Osteocyte (in vitro differentiated cells): Measurements from ENCODE around the gene SLC13A4. TPM values are rescaled to one million over a fixed set of nuclear protein-coding genes. Genes with fewer than 3 reads are reported as not detected.

Experiments
- DNase-seq: peaks from one replicate; pipeline ENCODE4 v3.0.0; 2021; ENCODE audit warnings: mixed read lengths; ENCODE audit not compliant: unreplicated experiment; ENCODE audit errors: extremely low spot score
- H3K27ac Mint-ChIP-seq: one replicate; pipeline ENCODE4 v1.8.0; 2021; ENCODE audit warnings: mild to moderate bottlenecking, mixed read lengths; ENCODE audit not compliant: unreplicated experiment
- H3K27me3 Mint-ChIP-seq: one replicate; pipeline ENCODE4 v1.8.0; 2021; ENCODE audit warnings: mixed read lengths; ENCODE audit not compliant: unreplicated experiment
- H3K36me3 Mint-ChIP-seq: one replicate; pipeline ENCODE4 v1.8.0; 2021; ENCODE audit warnings: mixed read lengths; ENCODE audit not compliant: unreplicated experiment
- H3K4me1 Mint-ChIP-seq: one replicate; pipeline ENCODE4 v1.8.0; 2021; ENCODE audit warnings: mixed read lengths; ENCODE audit not compliant: unreplicated experiment
- H3K4me3 Mint-ChIP-seq: one replicate; pipeline ENCODE4 v1.8.0; 2021; ENCODE audit warnings: mild to moderate bottlenecking, moderate library complexity, mixed read lengths; ENCODE audit not compliant: unreplicated experiment
- H3K9me3 Mint-ChIP-seq: one replicate; pipeline ENCODE4 v1.8.0; 2021; ENCODE audit warnings: mixed read lengths; ENCODE audit not compliant: unreplicated experiment
- CTCF ChIP-seq: fragments of 200-600 bp; sonication (generic); IDR thresholded peaks from 2 replicates; pipeline ENCODE4 v1.5.0; 2021; ENCODE audit warnings: antibody characterized with exemption, mild to moderate bottlenecking, moderate library complexity
- total RNA-seq: library from RNA; stranded (reverse); gene quantifications from 2 replicates; pipeline ENCODE4 v1.2.1, GENCODE V29; 2021

The SLC13A4 gene
- total RNA-seq, 1 donor from 2014 or later, result 0.81 TPM

GRCh38 chr7:135736586-135737305, 8.8 kb upstream of the SLC13A4 start:
- Mint-ChIP-seq H3K9me3 (no peaks in the 10 kb centered on the region), H3K36me3 (no peaks in the 10 kb centered on the region), H3K4me3 (no peak overlapping the region), H3K27me3 (no peaks in the 10 kb centered on the region), H3K4me1 (peaks cover 3% of the 10 kb centered on the region), H3K27ac (no peak overlapping the region)
- no peak for TF ChIP-seq CTCF
- no peak for DNase-seq

- H3K27ac Mint-ChIP-seq, result no peak overlapping the region
- H3K27me3 Mint-ChIP-seq, result no peaks in the 10 kb centered on the region
Measured at GRCh38 chr7:135734343-135734689, 6.3 kb upstream of the SLC13A4 start.

GRCh38 chr7:135733603-135734342, 5.8 kb upstream of the SLC13A4 start:
- DNase-seq, result no peak
- TF ChIP-seq CTCF, result no peak
- H3K9me3 Mint-ChIP-seq, result no peaks in the 10 kb centered on the region
- H3K36me3 Mint-ChIP-seq, result no peaks in the 10 kb centered on the region
- H3K27ac Mint-ChIP-seq, result no peak overlapping the region
- no peak overlapping the region for H3K4me3 Mint-ChIP-seq
- no peaks in the 10 kb centered on the region for H3K27me3 Mint-ChIP-seq
- H3K4me1 Mint-ChIP-seq, result peaks cover 11% of the 10 kb centered on the region

More at GRCh38 chr7:135734343-135734689, 6.3 kb upstream of the SLC13A4 start:
- DNase-seq, result no peak
- no peak for TF ChIP-seq CTCF
- Mint-ChIP-seq H3K9me3 (no peaks in the 10 kb centered on the region), H3K36me3 (no peaks in the 10 kb centered on the region), H3K4me3 (no peak overlapping the region), H3K4me1 (peaks cover 8% of the 10 kb centered on the region)

GRCh38 chr7:135731131-135731530, 3.1 kb upstream of the SLC13A4 start:
- Mint-ChIP-seq H3K4me3 (no peak overlapping the region), H3K27me3 (no peaks in the 10 kb centered on the region), H3K27ac (no peak overlapping the region), H3K4me1 (peaks cover 14% of the 10 kb centered on the region), H3K36me3 (no peaks in the 10 kb centered on the region), H3K9me3 (no peaks in the 10 kb centered on the region)
- DNase-seq, result no peak
- TF ChIP-seq CTCF, result no peak

GRCh38 chr7:135729230-135729629, 1.2 kb upstream of the SLC13A4 start:
- peaks cover 14% of the 10 kb centered on the region for H3K4me1 Mint-ChIP-seq
- TF ChIP-seq CTCF, result no peak
- H3K9me3 Mint-ChIP-seq, result no peaks in the 10 kb centered on the region
- no peak overlapping the region for H3K4me3 Mint-ChIP-seq
- H3K27me3 Mint-ChIP-seq, result no peaks in the 10 kb centered on the region
- no peak overlapping the region for H3K27ac Mint-ChIP-seq
- DNase-seq, result no peak
- H3K36me3 Mint-ChIP-seq, result no peaks in the 10 kb centered on the region
